PC-9 (cell line): ENCODE results near the gene STUM.

Experiments
- CTCF ChIP-seq: fragments of 200-600 bp; sonication (generic); conservative IDR thresholded peaks from 2 replicates; pipeline ENCODE4 v1.6.1; 2017; ENCODE audit warnings: mixed run types, antibody characterized with exemption, mild to moderate bottlenecking, moderate library complexity
- EZH2 ChIP-seq: fragments of 200-600 bp; sonication (generic); IDR thresholded peaks from 2 replicates; pipeline ENCODE4 v1.8.0; 2017; ENCODE audit warnings: antibody characterized with exemption, low read depth

- no peak for TF ChIP-seq CTCF
- no peak for TF ChIP-seq EZH2
These were observed 37.3 kb upstream of the STUM start for GRCh38 chr1:226511296-226511695.
